ENCODE data around the gene ZDHHC11.
"Not testable (repeated sequence)": the region's sequence is repeated elsewhere in the genome, so short reads cannot be mapped to it uniquely, and the experiment has no call there.

Gene ZDHHC11

DNA sequence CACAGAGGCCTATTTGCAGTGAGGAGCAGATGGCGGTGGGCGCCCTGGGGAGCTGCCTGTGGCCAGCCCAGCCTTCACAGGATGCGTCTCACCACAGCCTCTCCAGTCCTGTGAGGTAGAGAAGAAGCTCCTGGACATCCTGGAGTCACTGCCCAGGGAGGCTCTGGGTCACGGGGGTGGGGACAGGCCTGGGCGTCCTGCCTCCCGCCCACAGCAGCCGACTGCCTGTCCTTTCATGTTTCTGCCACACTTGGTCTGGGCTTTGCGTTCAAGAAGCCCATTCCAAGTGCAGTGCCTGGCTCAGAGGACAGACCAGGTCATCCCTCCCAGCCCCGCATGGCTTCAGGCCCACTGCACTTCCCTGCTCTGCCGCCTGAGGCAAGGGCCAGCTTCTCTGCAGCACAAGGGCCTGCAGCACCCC lies 12.3 kb downstream of the ZDHHC11 start:
- H3K9ac ChIP-seq (ENCODE audit: low read length); H3K9me3 ChIP-seq (ENCODE audit: low read length); H3K4me3 ChIP-seq (ENCODE audit: low read depth in 1 of 2, low read length in 2 of 2); H3K36me3 ChIP-seq (ENCODE audit: insufficient read depth, low read length); H3K27me3 ChIP-seq (ENCODE audit: control insufficient read depth in 1 of 2, insufficient read depth in 2 of 2, low read length in 2 of 2); H3K4me1 ChIP-seq (ENCODE audit: insufficient read depth, low read length); H3K27ac ChIP-seq (ENCODE audit: low read depth, low read length): not testable (repeated sequence)

DNA sequence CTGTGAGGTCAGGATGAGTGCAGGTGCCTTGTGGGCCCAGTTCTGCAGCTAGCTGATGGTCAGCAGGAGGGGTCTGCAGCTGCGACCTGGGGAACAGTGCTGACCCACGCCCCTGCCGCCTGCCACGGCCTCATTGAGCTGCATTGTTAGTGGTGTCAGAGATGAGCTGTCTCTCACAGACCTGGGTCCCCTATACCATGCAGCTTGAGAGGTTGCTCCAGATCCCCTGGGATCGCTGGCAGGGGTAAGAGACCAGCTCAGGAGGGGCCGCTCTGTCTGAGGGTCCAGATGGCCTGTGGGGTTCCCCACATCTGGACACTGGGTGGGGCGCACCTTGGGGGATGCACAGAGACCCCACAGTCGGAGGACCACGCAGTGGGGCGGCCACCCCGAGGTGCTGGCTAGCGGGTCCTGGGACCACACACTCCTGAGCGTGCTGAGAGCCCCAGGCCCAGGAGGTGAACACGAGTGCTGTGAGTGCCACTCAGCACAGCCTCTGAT lies 13.1 kb downstream of the ZDHHC11 start:
- not testable (repeated sequence) for H3K27me3 ChIP-seq (ENCODE audit: control insufficient read depth in 1 of 2, insufficient read depth in 2 of 2, low read length in 2 of 2); H3K4me3 ChIP-seq (ENCODE audit: low read depth in 1 of 2, low read length in 2 of 2); H3K9me3 ChIP-seq (ENCODE audit: low read length); H3K27ac ChIP-seq (ENCODE audit: low read depth, low read length); H3K9ac ChIP-seq (ENCODE audit: low read length); H3K36me3 ChIP-seq (ENCODE audit: insufficient read depth, low read length); H3K4me1 ChIP-seq (ENCODE audit: insufficient read depth, low read length)

DNA sequence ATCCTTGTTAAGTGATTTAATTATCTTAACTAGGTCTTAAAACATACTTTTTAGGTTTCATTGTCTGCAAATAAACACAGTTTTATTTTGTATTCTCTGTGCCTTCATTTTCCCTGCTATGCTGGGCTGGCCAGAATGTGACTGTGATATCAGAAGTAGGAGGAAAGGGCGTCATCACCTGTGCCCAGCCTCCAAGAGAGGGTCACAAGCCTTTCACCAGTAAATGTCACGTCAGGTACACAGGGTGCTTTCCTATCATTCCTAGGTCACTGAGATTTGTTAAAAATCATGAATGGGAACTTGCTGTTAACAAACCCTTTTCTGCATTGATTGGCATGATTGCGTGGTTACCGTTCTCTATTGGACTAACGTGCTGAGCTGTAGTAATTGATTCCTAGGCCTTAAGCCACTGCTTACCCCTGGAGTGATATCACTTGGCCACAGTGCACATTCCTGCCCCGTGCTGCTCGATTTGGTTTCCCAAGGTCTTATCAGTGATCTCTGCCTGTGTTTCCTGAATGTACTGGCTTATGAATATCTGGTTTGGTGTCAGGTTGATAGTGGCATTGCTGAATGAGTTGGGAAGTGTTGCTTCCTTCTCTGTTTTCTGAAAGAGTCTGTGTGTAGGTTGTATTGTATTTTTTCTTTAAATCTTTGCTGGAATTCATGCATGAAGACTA lies 14.7 kb downstream of the ZDHHC11 start:
- H3K4me1 ChIP-seq (ENCODE audit: insufficient read depth, low read length); H3K4me3 ChIP-seq (ENCODE audit: low read depth in 1 of 2, low read length in 2 of 2); H3K9ac ChIP-seq (ENCODE audit: low read length); H3K36me3 ChIP-seq (ENCODE audit: insufficient read depth, low read length); H3K9me3 ChIP-seq (ENCODE audit: low read length); H3K27ac ChIP-seq (ENCODE audit: low read depth, low read length); H3K27me3 ChIP-seq (ENCODE audit: control insufficient read depth in 1 of 2, insufficient read depth in 2 of 2, low read length in 2 of 2): not testable (repeated sequence)

DNA sequence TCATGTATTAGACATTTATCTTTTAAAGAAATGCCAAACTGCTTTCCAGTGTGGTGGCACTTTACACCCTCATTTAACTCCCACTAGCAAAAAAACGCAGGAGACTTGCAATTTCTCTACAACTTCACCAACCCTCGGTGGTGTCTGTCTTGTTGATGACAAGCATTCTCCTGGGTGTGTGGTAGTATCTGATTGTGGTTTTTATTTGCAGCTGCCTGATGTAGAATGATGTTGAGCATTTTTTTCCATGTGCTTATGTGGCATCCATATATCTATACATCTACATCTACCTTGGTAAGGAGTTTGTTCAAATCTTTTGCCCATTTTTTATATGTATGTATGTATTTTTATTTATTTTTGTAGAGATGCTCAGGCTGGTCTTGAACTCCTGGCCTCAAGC lies 16.8 kb downstream of the ZDHHC11 start:
- not testable (repeated sequence) for H3K27ac ChIP-seq (ENCODE audit: low read depth, low read length); H3K27me3 ChIP-seq (ENCODE audit: control insufficient read depth in 1 of 2, insufficient read depth in 2 of 2, low read length in 2 of 2)

DNA sequence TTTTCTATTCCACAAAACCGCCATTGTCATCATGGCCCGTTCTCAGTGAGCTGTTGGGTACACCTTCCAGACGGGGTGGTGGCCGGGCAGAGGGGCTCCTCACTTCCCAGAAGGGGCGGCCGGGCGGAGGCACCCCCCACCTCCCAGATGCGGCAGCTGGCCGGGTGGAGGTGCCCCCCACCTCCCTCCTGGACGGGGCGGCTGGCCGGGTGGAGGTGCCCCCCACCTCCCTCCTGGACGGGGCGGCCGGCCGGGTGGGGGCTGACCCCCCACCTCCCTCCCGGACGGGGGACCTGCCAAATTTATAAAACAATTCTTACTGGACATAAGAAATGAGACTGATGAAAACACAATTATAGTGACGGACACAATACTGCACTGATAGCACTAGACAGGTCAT lies 22.6 kb downstream of the ZDHHC11 start:
- H3K36me3 ChIP-seq (ENCODE audit: insufficient read depth, low read length); H3K27ac ChIP-seq (ENCODE audit: low read depth, low read length); H3K9me3 ChIP-seq (ENCODE audit: low read length); H3K9ac ChIP-seq (ENCODE audit: low read length); H3K27me3 ChIP-seq (ENCODE audit: control insufficient read depth in 1 of 2, insufficient read depth in 2 of 2, low read length in 2 of 2); H3K4me3 ChIP-seq (ENCODE audit: low read depth in 1 of 2, low read length in 2 of 2); H3K4me1 ChIP-seq (ENCODE audit: insufficient read depth, low read length): not testable (repeated sequence)

More for the DNA sequence above, 16.8 kb downstream of the ZDHHC11 start:
- not testable (repeated sequence) for H3K36me3 ChIP-seq (ENCODE audit: insufficient read depth, low read length); H3K4me3 ChIP-seq (ENCODE audit: low read depth in 1 of 2, low read length in 2 of 2); H3K9me3 ChIP-seq (ENCODE audit: low read length); H3K4me1 ChIP-seq (ENCODE audit: insufficient read depth, low read length); H3K9ac ChIP-seq (ENCODE audit: low read length)

DNA sequence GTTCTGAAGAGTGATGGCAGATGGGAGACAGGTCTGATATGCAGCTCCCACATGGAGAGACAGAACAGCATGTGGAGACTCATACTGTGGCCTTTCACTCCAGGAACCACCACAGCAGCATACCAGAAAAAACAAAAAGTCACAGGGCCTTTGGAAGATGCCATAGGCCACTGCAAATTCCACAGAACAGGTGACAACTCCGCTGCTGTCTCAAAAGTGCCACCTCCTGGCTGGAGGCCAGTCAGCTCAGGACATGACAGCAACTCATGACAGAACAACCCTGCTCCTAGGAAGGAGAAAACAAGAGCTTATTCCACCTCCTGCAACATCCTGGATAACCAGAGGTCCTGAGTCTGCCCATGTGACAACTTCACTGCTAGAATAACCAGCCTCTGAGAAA lies 25.2 kb downstream of the ZDHHC11 start:
- not testable (repeated sequence) for H3K9me3 ChIP-seq (ENCODE audit: low read length); H3K4me3 ChIP-seq (ENCODE audit: low read depth in 1 of 2, low read length in 2 of 2); H3K27ac ChIP-seq (ENCODE audit: low read depth, low read length); H3K9ac ChIP-seq (ENCODE audit: low read length); H3K27me3 ChIP-seq (ENCODE audit: control insufficient read depth in 1 of 2, insufficient read depth in 2 of 2, low read length in 2 of 2); H3K4me1 ChIP-seq (ENCODE audit: insufficient read depth, low read length); H3K36me3 ChIP-seq (ENCODE audit: insufficient read depth, low read length)

DNA sequence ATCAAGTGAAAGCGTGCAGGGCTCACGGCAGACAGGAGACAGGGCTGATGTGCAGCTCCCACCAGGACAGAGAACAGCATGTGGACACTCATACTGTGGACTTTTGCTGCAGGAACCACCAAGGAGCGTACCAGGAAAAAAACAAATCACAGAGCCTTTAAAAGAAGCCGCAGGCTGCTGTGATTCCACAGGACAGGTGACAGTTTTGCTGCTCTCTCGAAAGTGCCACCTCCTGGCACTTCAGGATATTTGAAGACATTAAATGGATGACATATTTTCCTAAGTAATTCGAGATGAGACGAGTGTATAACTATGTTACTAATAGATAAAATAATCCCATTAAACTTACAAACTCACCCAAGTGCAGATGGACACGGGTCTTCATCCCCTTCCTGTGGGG lies 29.3 kb downstream of the ZDHHC11 start:
- no peaks in the 10 kb centered on the region for H3K4me1 ChIP-seq (ENCODE audit: insufficient read depth, low read length)
- H3K9me3 ChIP-seq (ENCODE audit: low read length), result no peaks in the 10 kb centered on the region
- no peaks in the 10 kb centered on the region for H3K27me3 ChIP-seq (ENCODE audit: control insufficient read depth in 1 of 2, insufficient read depth in 2 of 2, low read length in 2 of 2)
- H3K9ac ChIP-seq (ENCODE audit: low read length), result no peak overlapping the region
- no peaks in the 10 kb centered on the region for H3K36me3 ChIP-seq (ENCODE audit: insufficient read depth, low read length)
- no peak overlapping the region for H3K4me3 ChIP-seq (ENCODE audit: low read depth in 1 of 2, low read length in 2 of 2)
- no peak overlapping the region for H3K27ac ChIP-seq (ENCODE audit: low read depth, low read length)

DNA sequence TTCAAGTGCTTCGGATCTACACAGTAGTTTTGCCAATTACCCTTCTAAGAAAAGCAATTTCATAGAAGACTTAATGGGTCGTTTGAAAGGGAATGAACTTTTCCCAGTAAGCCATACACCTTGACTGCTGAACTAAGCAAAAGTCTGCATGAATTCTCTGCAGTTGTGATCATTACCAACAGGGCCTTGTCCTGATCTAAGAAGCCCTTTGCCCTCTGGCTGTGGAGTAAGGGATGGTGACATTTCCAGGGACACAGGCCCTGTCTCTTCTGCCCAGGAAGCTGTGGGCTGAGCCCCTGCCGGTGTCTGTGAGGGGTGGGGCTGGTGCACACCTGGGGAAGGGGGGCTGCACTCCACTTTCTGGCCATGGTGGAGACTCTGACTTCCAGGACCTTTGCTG lies 30.5 kb downstream of the ZDHHC11 start:
- H3K4me3 ChIP-seq (ENCODE audit: low read depth in 1 of 2, low read length in 2 of 2), result no peak overlapping the region
- no peaks in the 10 kb centered on the region for H3K4me1 ChIP-seq (ENCODE audit: insufficient read depth, low read length)
- H3K27ac ChIP-seq (ENCODE audit: low read depth, low read length), result no peak overlapping the region
- no peaks in the 10 kb centered on the region for H3K27me3 ChIP-seq (ENCODE audit: control insufficient read depth in 1 of 2, insufficient read depth in 2 of 2, low read length in 2 of 2)
- H3K36me3 ChIP-seq (ENCODE audit: insufficient read depth, low read length), result no peaks in the 10 kb centered on the region
- no peak overlapping the region for H3K9ac ChIP-seq (ENCODE audit: low read length)
- H3K9me3 ChIP-seq (ENCODE audit: low read length), result no peaks in the 10 kb centered on the region

DNA sequence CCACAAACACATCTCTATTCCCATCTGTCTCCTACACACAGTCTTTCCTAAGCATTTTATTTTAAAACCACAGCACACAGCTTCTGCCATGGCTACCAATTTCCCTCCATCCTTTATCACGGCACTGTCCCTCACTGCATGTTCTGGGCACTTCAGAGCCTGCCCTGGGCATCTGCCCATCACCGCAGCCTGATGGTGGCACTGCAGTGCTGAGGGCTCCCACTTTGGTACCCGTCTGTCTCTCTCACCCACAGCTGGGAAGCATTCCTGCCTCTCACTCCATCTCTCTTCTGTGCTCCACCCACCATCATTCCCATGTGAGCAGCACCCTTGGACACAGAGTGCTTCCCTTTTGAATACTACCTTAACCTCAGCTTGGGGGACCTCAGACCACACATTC lies 31.7 kb downstream of the ZDHHC11 start:
- H3K9ac ChIP-seq (ENCODE audit: low read length), result no peak overlapping the region
- H3K27me3 ChIP-seq (ENCODE audit: control insufficient read depth in 1 of 2, insufficient read depth in 2 of 2, low read length in 2 of 2), result no peaks in the 10 kb centered on the region
- H3K36me3 ChIP-seq (ENCODE audit: insufficient read depth, low read length), result no peaks in the 10 kb centered on the region
- H3K4me1 ChIP-seq (ENCODE audit: insufficient read depth, low read length), result no peaks in the 10 kb centered on the region
- H3K27ac ChIP-seq (ENCODE audit: low read depth, low read length), result no peak overlapping the region
- H3K9me3 ChIP-seq (ENCODE audit: low read length), result no peaks in the 10 kb centered on the region
- no peak overlapping the region for H3K4me3 ChIP-seq (ENCODE audit: low read depth in 1 of 2, low read length in 2 of 2)

DNA sequence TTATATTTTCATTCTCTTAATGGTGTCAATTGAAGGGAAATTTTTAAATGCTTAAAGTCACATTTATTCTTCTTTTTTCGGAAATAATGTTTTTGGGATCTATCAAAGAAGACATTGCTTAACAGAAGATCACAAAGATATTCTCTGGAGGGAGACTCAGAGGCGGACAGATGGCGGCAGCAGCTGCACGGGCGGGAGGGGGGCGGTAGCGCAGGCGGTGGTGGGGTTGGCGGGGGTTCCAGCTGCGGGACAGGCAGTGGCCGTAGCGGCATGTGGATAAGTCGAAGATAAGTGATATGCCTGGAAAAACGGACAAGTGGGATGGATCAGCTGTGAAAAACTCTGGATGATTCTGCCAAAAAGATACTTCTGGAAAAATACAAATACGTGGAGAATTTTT lies 34.6 kb downstream of the ZDHHC11 start:
- H3K4me3 ChIP-seq (ENCODE audit: low read depth in 1 of 2, low read length in 2 of 2), result no peak overlapping the region

DNA sequence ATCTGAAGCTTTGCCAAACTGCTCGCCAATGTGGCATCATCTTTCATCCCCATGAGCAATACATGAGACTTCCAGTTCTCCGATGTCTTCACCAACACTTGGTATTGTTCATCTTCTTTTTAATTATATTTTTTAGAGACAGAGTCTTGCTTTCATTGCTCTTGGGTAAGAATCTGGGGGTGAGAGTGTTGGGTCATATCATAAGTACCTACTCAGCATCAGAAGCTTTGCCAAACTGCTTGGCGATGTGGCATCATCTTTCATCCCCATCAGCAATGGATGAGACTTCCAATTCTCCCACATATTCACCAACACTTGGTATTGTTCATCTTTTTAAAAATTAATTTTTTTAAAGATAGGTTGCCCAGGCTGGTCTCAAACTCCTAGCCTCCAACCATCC lies 35.3 kb downstream of the ZDHHC11 start:
- no peaks in the 10 kb centered on the region for H3K36me3 ChIP-seq (ENCODE audit: insufficient read depth, low read length)
- no peak overlapping the region for H3K27ac ChIP-seq (ENCODE audit: low read depth, low read length)
- H3K9ac ChIP-seq (ENCODE audit: low read length), result no peak overlapping the region
- H3K27me3 ChIP-seq (ENCODE audit: control insufficient read depth in 1 of 2, insufficient read depth in 2 of 2, low read length in 2 of 2), result no peaks in the 10 kb centered on the region
- H3K4me1 ChIP-seq (ENCODE audit: insufficient read depth, low read length), result no peaks in the 10 kb centered on the region
- H3K9me3 ChIP-seq (ENCODE audit: low read length), result no peaks in the 10 kb centered on the region
- H3K4me3 ChIP-seq (ENCODE audit: low read depth in 1 of 2, low read length in 2 of 2), result no peak overlapping the region

More for the DNA sequence above, 34.6 kb downstream of the ZDHHC11 start:
- Histone ChIP-seq H3K9me3 (ENCODE audit: low read length) (no peaks in the 10 kb centered on the region), H3K27ac (ENCODE audit: low read depth, low read length) (no peak overlapping the region), H3K36me3 (ENCODE audit: insufficient read depth, low read length) (no peaks in the 10 kb centered on the region), H3K27me3 (ENCODE audit: control insufficient read depth in 1 of 2, insufficient read depth in 2 of 2, low read length in 2 of 2) (no peaks in the 10 kb centered on the region), H3K9ac (ENCODE audit: low read length) (no peak overlapping the region), H3K4me1 (ENCODE audit: insufficient read depth, low read length) (no peaks in the 10 kb centered on the region)

DNA sequence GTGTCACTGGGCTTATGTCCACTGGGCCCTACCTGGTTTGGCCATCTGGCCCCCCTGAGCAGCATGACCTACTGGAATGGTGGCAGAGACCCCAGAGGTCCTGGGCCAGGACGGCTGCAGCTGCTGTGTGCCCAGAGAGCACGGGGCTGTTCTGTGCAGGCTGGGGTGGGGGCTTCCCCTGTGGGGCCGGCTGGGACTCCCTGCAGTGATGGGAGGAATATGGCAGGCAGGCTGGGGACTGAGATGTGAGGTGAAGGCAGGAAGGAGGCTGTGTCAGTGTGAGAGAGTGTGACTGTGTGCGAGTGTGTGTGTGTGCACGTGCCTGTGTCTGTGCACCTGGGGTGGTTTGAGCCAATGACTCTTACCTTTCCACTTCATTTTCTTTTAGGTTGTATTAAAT lies 37.2 kb downstream of the ZDHHC11 start:
- H3K36me3 ChIP-seq (ENCODE audit: insufficient read depth, low read length); H3K9ac ChIP-seq (ENCODE audit: low read length); H3K9me3 ChIP-seq (ENCODE audit: low read length); H3K27me3 ChIP-seq (ENCODE audit: control insufficient read depth in 1 of 2, insufficient read depth in 2 of 2, low read length in 2 of 2); H3K27ac ChIP-seq (ENCODE audit: low read depth, low read length); H3K4me3 ChIP-seq (ENCODE audit: low read depth in 1 of 2, low read length in 2 of 2); H3K4me1 ChIP-seq (ENCODE audit: insufficient read depth, low read length): not testable (repeated sequence)
